Mammary epithelial cell (primary cell): ENCODE measurements around the gene GBP7.

ENCODE experiments used
- CTCF ChIP-seq, 2 donors: IDR thresholded peaks in 1 of 2; conservative IDR thresholded peaks in 1 of 2; 2 replicates each; pipeline ENCODE4 v1.5.1; 2011 to 2012; ENCODE audit warnings: inconsistent platforms in 2 of 2, low read length in 2 of 2, mild to moderate bottlenecking in 2 of 2, control low read depth in 1 of 2, low read depth in 1 of 2; ENCODE audit not compliant: insufficient read depth in 1 of 2; ENCODE audit errors: extremely low read depth in 1 of 2
- EZH2 ChIP-seq: IDR thresholded peaks from 2 replicates; pipeline ENCODE4 v1.6.1; 2012; ENCODE audit warnings: low read length, inconsistent platforms, borderline replicate concordance

GRCh38 chr1:89166705-89167104 lies 9.1 kb downstream of the GBP7 start:
- TF ChIP-seq CTCF (conservative IDR thresholded peaks at IDR 0.05 in 1 of 2, IDR thresholded peaks at IDR 0.05 in 1 of 2; ENCODE audit: extremely low read depth in 1 of 2, insufficient read depth in 1 of 2, low read depth in 1 of 2, low read length in 2 of 2) (no peak), EZH2 (no peak)
